NCI-H2107 treated with DMSO at 0.1 percent for 48 hours (cell line): ENCODE data around the gene FOSB.

Source experiments
- DNase-seq: peaks from one replicate; lab custom pipeline; 2025; ENCODE audit not compliant: unreplicated experiment; lab: John Stamatoyannopoulos, UW

Gene FOSB

GRCh38 chr19:45478454-45479238, 10.8 kb downstream of the FOSB start:
- peak; percentile 48 for DNase-seq

GRCh38 chr19:45483033-45483432, 15.2 kb downstream of the FOSB start:
- no peak for DNase-seq

DNA sequence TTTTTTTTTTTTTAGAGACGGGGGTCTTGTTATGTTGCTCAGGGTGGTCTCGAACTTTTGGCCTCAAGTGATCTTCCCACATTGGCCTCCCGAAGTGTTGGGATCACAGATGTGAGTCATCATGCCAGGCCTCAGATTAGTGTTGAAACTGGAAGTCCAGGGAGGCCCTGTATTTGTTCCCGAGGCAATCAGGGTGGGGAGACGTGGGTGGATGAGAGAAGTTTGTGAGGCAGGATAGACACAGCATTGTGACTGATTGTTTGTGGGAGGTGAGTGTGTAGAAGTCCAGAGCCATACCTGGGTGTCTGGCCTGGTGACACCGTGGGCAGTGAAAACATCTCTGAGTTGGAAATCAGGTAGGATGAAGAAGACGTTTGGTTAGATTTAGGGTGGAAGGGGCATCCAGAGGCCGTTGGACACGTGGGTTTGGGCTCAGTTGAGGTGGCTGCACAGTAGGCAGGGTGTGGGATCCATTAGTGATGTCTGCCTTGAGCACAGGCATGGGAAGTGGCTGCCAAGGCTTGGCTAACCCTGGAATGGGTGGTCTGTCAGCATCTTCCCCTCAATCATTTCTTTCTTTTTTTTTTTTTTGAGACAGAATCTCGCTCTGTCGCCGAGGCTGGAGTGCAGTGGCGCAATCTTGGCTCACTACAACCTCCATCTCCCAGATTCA, 16.6 kb downstream of the FOSB start:
- DNase-seq: no peak

DNA sequence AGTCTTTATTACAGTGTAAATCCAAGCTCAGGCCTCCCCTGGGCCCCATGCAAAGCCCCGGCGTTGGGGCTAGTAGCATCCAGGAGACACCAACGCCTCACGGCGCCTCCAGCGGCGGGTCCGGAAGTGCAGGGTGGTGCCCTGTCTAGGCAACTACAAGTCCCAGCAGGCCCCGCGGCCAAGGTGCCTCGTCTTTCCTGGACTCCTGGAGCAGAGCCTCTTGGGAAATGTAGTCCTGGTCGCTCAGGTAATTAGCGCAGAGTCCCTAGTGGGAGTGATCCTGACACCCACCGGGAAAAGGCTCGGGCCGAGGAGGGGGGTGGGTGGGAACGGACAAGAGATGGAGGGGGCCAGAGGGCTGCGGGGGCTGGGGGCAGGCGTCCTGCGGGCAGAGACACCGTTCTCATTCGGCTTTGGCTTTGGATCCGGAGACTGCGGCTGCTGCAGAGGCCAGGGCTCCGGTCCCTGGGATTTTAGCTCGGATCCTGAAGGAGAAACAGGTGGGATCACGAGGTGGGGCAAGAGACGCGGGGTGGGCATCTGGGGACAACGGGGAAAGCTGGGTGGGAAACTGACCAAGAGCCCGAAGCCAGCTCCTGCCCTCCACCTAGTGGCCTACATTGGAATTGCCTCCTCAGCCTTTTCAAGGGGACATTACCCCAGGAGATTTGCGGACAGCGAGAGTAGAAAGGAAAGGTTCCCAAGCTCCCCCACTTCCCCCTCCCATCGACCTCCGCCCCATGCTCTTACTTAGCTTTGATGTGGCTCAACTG, 17.7 kb downstream of the FOSB start:
- peak; percentile 80 for DNase-seq

- no peak for DNase-seq
These were observed 20.9 kb downstream of the FOSB start for GRCh38 chr19:45488708-45489107.

DNA sequence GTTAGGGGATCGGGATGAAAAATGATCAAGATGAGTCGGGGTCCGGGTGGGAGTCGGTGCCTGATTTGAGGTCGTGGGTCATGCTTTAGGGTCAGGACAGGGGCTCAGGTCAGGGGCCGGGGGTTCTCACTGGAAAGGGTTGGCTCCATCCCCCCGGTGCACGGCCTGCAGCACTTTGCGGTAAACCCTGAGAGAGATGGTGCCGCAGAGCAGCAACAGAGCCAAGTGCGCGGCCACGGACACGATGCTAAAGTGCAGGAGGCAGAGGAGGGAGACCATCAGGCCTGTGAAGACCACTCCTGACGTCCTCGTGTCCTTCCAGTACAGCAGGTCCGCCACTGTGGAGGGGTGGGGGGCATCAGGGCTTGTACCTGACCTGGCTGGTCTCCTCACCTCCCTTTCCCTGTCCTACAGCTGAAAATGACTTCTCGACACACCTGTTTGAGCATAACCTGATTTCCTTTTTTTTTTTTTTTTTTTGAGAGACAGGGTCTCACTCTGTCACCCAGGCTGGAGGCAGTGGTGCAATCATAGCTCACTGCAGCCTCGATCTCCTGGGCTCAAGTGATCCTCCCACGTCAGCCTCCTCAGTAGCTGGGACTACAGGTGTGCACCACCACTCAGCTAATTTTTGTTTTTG, 21.5 kb downstream of the FOSB start:
- DNase-seq: no peak

- DNase-seq: no peak
These were observed 24.4 kb downstream of the FOSB start for GRCh38 chr19:45492137-45492626.

DNA sequence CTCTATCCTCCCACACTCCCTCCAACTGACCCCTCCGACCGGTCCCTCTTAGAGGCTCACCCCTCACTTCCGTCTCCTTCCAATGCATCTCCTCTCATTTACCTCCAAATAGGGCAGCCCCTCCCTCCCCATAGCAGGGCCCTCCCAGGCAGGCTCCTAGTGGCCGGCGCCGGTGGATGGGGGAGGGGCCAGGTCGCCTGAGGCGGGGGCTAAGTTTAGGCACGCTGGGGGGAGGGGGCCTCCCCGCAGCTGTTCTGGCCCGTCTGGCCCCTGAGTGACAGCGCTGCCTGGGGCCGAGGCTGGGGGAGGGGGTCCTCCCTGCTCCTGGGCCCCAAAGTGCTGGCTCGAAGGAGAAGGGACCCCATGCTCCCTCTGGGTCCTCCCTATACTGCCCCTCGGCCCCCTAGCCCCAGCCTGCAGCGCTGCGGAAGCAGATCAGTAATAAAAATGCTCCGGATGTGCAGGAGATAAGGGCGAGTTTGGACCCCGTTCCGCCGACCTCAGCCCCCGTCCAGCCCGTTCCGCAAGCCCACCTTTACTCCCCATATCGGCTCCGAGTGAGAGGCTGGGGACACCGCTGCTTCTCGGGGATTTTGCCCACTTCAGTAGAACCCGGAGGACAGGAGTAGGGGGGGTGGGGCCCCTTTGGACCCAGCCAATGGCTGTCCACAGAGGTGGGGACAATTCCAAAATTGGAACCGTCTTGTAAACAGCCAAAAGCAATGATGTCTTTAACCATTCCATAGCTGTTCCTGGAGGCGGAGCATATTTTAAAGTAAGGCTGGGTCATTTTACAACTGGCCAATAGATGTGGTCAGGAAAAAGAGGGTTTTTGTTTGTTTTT, 25.1 kb downstream of the FOSB start:
- no peak for DNase-seq

- DNase-seq: no peak
These were observed 26.6 kb downstream of the FOSB start for GRCh38 chr19:45494261-45494916.

GRCh38 chr19:45495178-45495577, 27.4 kb downstream of the FOSB start:
- DNase-seq: no peak

- no peak for DNase-seq
These were observed 28.7 kb downstream of the FOSB start for GRCh38 chr19:45496349-45496953.

DNA sequence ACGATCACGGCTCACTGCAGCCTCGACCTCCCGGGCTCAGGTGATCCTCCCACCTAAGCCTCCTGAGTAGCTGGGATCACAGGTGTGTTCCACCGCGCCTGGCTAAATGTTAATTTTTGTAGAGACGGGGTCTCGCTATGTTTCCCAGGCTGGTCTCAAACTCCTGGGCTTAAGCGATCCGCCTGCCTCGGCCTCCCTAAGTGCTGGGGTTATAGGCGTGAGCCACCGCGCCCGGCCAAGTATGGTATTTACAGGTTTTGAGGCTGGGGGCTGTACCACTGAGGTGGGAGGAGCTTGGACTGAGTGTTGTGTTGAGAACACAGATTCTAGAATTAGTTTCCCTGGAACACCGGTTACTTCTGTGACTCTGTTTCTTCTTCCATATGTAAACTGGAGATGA, 30.0 kb downstream of the FOSB start:
- no peak for DNase-seq

GRCh38 chr19:45498411-45499195, 30.8 kb downstream of the FOSB start, which contains the start of gene PPM1N:
TSS of gene PPM1N (plus strand) at chr19:45498443. CDS start at chr19:45498473, 30 bp downstream.
- DNase-seq: no peak

GRCh38 chr19:45499196-45500180, 31.7 kb downstream of the FOSB start:
- DNase-seq: no peak

DNA sequence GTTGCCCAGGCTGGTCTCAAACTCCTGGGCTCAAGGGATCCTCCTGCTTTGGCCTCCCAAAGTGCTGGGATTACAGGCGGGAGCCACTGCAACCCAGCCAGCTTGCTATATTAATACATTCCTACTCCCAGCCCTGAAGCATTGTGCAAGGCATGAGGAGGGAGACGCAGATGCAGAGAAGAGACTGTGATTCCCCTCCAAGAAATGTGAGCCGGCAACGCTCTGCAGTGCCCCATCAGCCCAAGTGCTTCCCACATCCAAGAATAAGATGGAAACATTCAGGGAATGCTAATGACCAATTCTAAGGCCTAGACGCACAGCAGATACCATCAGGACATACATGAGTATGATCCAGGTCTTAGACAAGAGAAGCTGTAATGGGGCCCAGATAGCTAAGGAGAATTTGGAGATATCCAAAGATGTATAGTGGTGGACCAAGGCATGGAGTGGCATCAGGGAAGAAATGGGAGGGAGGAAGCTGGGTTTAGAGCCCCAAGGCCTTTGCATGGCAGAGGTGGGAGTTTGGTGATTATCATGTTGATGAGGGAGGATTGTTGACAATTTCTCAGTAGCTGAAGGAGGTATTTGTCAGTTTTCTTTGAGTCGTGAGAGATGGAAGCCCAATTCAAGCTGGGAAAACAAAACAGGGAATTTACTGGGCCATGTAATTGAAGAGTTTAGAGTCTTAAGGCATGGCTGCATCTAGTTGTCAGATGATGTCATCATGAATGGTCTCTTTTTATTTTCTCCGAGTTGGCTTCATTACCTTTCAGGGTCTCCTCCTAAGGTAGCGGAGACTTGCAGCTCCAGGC, 33.3 kb downstream of the FOSB start:
- no peak for DNase-seq

GRCh38 chr19:45501730-45502014, 33.9 kb downstream of the FOSB start:
- no peak for DNase-seq

DNA sequence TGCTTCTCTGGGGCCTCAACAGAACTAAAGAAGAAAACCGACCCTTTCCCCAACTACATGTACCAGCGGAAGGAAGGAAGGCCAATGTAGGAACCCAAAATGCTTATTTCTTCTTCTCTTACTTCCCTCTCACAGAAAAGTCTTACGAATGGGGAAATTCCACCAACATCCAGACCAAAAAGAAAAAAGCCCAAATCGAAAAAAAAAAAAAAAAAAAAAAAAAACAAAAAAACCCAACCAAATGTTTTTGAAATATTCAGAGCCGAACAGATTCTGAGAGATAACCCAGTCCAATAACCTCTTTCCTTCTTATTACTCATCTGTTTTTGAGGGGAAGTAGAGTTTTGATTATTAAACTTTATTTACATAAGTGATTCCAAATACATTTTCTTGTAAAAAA, 34.3 kb downstream of the FOSB start:
- DNase-seq: no peak
